Activated CD4-positive, alpha-beta memory T cell treated with anti-CD3 and anti-CD28 coated beads for 36 hours (primary cell): Measurements from ENCODE around the gene NLGN2. TPM values are rescaled to one million over a fixed set of nuclear protein-coding genes. Genes with fewer than 3 reads are reported as not detected.

Experiments
- CTCF ChIA-PET: fragments of 350-600 bp; sonication (Branson Sonifier 250); formaldehyde crosslinking; loops from one replicate; lab custom pipeline; 2021; ENCODE audit warnings: antibody characterized with exemption, inconsistent platforms; lab: Charles Lee
- POLR2A ChIA-PET: fragments of 350-600 bp; sonication (Branson Sonifier 250); formaldehyde crosslinking; loops from one replicate; lab custom pipeline; 2021; ENCODE audit warnings: antibody characterized with exemption; lab: Charles Lee
- DNase-seq: peaks from one replicate; pipeline ENCODE4 v3.0.0-alpha.2; 2020
- H3K27ac Mint-ChIP-seq: one replicate; pipeline ENCODE4 v1.8.0; 2021; ENCODE audit warnings: mixed read lengths
- H3K27me3 Mint-ChIP-seq: one replicate; pipeline ENCODE4 v1.8.0; 2021; ENCODE audit warnings: mixed read lengths
- H3K36me3 Mint-ChIP-seq: one replicate; pipeline ENCODE4 v1.8.0; 2021; ENCODE audit warnings: mixed read lengths
- H3K4me1 Mint-ChIP-seq: one replicate; pipeline ENCODE4 v1.8.0; 2021; ENCODE audit warnings: low read depth, mixed read lengths
- H3K4me3 Mint-ChIP-seq: one replicate; pipeline ENCODE4 v1.8.0; 2021; ENCODE audit warnings: mild to moderate bottlenecking, mixed read lengths
- H3K9me3 Mint-ChIP-seq: one replicate; pipeline ENCODE4 v1.8.0; 2021; ENCODE audit warnings: mixed read lengths
- intact Hi-C: fragments of 100-400 bp; cut with micrococcal nuclease; formaldehyde crosslinking; loops from one replicate; pipeline ENCODE4 v1.15.1; 2023
- total RNA-seq, 2 experiments: library from RNA; stranded (reverse); gene quantifications; one replicate each; pipeline ENCODE4 v1.2.3, GENCODE V29; 2021

NLGN2 gene
- total RNA-seq, 2 experiments from 2014 or later, result 9.0 to 9.9 TPM

DNA sequence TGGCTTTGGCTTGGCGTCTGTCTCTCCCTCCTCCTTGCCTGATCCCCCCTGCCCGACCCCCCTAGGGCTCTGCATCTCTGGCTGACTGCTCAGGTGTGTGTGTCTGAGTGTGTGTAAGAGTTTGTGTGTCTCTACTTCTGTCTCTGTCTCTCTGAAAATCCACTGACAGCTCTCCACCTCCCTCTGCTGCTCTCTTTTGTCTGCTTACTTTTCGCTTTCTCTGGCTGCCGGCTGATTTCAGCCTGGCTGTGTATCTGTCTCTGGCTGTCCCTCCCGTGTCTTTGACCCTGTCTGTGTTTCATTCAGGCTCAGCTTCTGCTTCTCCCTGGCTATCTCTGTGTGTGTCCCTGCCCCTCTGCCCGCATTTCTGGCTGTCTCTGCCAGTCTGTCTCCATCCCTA is 8.7 kb downstream of the NLGN2 start:
- intact Hi-C loops, result no loop called here
- POLR2A ChIA-PET, result no interaction called here
- H3K27ac Mint-ChIP-seq, result no peak overlapping the region
- H3K4me1 Mint-ChIP-seq, result no peaks in the 10 kb centered on the region
- no peaks in the 10 kb centered on the region for H3K9me3 Mint-ChIP-seq
- H3K4me3 Mint-ChIP-seq, result no peak overlapping the region
- no peaks in the 10 kb centered on the region for H3K27me3 Mint-ChIP-seq
- CTCF ChIA-PET, result no interaction called here
- no peaks in the 10 kb centered on the region for H3K36me3 Mint-ChIP-seq
- no peak for DNase-seq

DNA sequence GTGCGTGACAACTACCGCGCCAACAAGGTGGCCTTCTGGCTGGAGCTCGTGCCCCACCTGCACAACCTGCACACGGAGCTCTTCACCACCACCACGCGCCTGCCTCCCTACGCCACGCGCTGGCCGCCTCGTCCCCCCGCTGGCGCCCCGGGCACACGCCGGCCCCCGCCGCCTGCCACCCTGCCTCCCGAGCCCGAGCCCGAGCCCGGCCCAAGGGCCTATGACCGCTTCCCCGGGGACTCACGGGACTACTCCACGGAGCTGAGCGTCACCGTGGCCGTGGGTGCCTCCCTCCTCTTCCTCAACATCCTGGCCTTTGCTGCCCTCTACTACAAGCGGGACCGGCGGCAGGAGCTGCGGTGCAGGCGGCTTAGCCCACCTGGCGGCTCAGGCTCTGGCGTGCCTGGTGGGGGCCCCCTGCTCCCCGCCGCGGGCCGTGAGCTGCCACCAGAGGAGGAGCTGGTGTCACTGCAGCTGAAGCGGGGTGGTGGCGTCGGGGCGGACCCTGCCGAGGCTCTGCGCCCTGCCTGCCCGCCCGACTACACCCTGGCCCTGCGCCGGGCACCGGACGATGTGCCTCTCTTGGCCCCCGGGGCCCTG is 9.5 kb downstream of the NLGN2 start:
- intact Hi-C loops, result no loop called here
- ChIA-PET CTCF (interaction anchor here (0.8 kb wide), 1 partner anchor 121 kb away, joined by 3 read pairs; no protein-coding TSS in a partner anchor), POLR2A (no interaction called here)
- H3K9me3 Mint-ChIP-seq, result no peaks in the 10 kb centered on the region
- no peak overlapping the region for H3K4me3 Mint-ChIP-seq
- DNase-seq, result no peak
- H3K27me3 Mint-ChIP-seq, result no peaks in the 10 kb centered on the region
- H3K36me3 Mint-ChIP-seq, result no peaks in the 10 kb centered on the region
- H3K4me1 Mint-ChIP-seq, result no peaks in the 10 kb centered on the region
- no peak overlapping the region for H3K27ac Mint-ChIP-seq

DNA sequence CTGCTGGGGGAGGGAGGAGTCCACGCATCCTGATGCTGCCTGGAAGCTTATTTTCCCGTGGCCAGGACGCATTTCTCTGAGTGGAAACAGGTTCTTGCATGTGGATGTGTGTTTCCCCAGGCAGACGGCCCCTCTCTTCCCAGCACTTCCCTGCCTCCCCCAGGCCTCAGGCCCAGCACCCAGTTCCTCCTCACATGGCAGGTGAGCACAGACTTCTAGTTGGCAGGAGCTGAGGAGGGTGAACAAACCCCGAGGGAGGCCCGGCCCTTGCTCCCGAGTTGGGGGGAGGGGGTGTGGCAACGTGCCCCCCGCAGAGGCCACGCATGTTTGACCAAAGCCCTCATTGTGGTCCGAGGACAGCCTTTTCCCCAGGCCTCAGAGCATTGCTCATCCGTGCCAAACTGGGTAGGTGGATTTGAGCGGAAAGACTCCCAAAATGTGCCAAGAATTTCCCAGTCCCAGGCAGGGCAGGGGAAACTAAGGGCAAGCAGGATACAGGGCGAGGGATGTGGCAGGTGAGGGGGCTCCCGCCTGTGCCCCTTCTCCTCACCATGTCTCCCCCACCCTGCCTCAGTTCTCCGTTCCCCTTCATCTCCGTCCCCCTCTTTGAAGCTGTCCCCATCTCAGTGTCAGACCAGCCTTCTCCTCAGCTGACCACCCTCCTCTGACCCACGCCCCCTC is 11.0 kb downstream of the NLGN2 start:
- Mint-ChIP-seq H3K4me3 (no peak overlapping the region), H3K4me1 (no peaks in the 10 kb centered on the region), H3K27ac (no peak overlapping the region), H3K36me3 (no peaks in the 10 kb centered on the region), H3K27me3 (no peaks in the 10 kb centered on the region), H3K9me3 (no peaks in the 10 kb centered on the region)
- intact Hi-C loops, result no loop called here
- no peak for DNase-seq
- ChIA-PET POLR2A (no interaction called here), CTCF (no interaction called here)

DNA sequence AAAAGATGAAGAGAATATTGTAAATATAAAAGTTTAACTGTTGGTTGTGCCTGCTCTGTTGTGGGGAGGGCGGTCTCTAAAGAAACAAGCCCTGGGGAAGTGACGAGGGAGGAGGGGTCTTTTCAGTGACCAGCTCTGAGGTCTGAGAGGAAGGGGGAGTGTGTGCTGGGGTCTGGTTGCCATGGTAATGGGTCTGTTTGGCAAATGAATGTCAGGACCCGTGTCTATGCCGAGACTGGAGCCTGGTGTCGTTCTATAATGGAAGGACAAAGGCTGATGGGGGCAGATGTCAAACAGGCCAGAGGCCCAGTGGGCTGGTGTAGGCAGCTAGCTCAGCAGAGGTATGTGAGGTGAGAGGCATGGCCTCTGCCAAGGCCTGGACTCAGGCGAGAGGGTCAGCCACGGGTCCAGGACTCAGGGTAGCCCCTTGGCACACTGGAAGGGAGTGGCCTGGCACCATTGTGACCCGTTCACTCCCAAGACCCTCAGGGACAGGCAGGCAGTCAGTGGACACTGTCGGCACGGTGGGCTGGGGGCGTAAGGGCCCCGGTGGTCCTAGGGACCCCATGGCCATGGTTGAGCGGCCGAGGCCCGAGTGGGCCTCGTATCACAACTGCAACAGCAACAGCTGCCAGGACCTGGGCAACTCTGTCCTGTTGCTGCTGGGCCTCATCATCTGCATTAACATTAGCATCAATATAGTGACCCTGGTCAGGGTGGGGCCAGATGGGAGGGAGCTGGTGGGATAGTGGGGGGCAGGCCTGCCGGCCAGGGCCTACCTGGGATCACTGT is 12.4 kb downstream of the NLGN2 start, which contains the start of gene SPEM1:
TSS of gene SPEM1 (plus strand) at position 506 of the 792 bp plus-strand sequence. CDS start at position 567, 61 bp downstream.
- intact Hi-C loops, result no loop called here
- Mint-ChIP-seq H3K4me3 (no peak within 1 kb of the TSS), H3K27me3 (no peaks in the 10 kb centered on the region), H3K27ac (no peak within 1 kb of the TSS), H3K36me3 (no peaks in the 10 kb centered on the region), H3K9me3 (no peaks in the 10 kb centered on the region), H3K4me1 (no peaks in the 10 kb centered on the region)
- DNase-seq, result no peak
- CTCF ChIA-PET, result interaction anchor here (1.3 kb wide), 1 partner anchor 64 kb away, joined by 4 read pairs; no protein-coding TSS in a partner anchor
- POLR2A ChIA-PET, result no interaction called here

DNA sequence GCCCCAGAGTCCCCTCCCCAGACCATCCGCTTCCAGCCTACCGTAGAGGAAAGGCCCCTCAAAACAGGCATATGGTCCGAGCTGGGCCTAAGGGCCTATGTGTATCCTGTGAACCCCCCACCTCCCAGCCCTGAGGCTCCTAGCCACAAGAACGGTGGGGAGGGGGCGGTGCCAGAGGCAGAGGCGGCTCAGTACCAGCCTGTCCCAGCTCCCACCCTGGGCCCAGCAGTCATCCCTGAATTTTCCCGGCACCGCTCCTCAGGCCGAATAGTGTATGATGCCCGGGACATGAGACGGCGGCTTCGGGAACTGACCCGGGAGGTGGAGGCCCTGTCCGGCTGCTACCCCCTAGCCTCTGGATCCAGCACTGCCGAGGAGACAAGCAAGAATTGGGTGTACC is 13.5 kb downstream of the NLGN2 start:
- no peaks in the 10 kb centered on the region for H3K36me3 Mint-ChIP-seq
- H3K4me3 Mint-ChIP-seq, result no peak overlapping the region
- intact Hi-C loops, result no loop called here
- POLR2A ChIA-PET, result no interaction called here
- no peaks in the 10 kb centered on the region for H3K4me1 Mint-ChIP-seq
- DNase-seq, result no peak
- peaks cover 2% of the 10 kb centered on the region for H3K27me3 Mint-ChIP-seq
- CTCF ChIA-PET, result interaction anchor here (1.3 kb wide), 1 partner anchor 65 kb away, joined by 4 read pairs; no protein-coding TSS in a partner anchor
- no peaks in the 10 kb centered on the region for H3K9me3 Mint-ChIP-seq
- no peak overlapping the region for H3K27ac Mint-ChIP-seq

DNA sequence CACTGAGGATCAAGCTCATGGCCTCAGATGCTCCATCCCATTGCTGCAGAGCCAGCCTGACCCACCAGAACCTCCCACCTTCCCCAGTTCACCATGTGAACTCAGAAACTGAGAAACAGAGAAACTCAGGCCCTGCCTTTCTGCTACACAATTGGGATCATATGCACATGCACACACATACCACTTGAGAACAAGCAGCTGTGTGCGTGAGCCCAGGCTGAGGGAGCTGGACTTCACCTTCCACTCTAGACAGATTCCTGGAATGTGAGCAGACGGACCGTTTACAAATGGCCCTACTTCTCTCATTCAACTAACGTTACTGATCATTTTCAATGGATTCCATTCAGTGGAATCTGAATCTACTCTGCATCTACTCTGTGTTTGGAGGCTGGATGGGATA is 16.0 kb downstream of the NLGN2 start:
- intact Hi-C loops, result no loop called here
- no peak for DNase-seq
- POLR2A ChIA-PET, result no interaction called here
- Mint-ChIP-seq H3K27me3 (peaks cover 2% of the 10 kb centered on the region), H3K27ac (no peak overlapping the region), H3K9me3 (no peaks in the 10 kb centered on the region), H3K4me1 (no peaks in the 10 kb centered on the region), H3K36me3 (no peaks in the 10 kb centered on the region), H3K4me3 (no peak overlapping the region)
- CTCF ChIA-PET, result no interaction called here

DNA sequence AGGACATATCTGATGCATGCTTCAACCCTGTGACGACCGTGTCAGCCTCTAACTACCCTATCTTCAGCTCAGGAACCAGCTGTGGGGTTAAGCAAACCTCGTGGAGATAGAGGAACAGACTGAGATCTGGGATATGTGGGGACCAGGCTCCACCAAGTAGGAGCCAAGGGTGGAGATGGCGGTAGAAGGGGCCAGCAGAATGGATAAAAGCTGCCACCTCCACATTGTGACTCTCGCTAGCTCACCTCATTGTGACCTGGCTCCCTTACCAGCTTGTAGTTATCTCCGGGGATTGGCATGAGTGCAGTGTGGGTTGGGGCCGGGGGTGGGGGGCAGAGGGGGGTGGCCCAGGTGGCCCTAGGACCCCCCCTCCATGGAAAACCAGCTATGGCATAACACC is 17.7 kb downstream of the NLGN2 start, which contains the start of gene SPEM2:
TSS of gene SPEM2 (plus strand) at position 301 of the 400 bp plus-strand sequence. CDS start at position 374, 73 bp downstream.
- H3K27me3 Mint-ChIP-seq, result peaks cover 2% of the 10 kb centered on the region
- ChIA-PET CTCF (interaction anchor here (1.5 kb wide), 2 partner anchors 12 to 69 kb away, joined by 4 read pairs; no protein-coding TSS in a partner anchor), POLR2A (no interaction called here)
- no peak for DNase-seq
- H3K4me3 Mint-ChIP-seq, result no peak within 1 kb of the TSS
- no peaks in the 10 kb centered on the region for H3K4me1 Mint-ChIP-seq
- intact Hi-C loops, result no loop called here
- H3K9me3 Mint-ChIP-seq, result no peaks in the 10 kb centered on the region
- H3K36me3 Mint-ChIP-seq, result no peaks in the 10 kb centered on the region
- H3K27ac Mint-ChIP-seq, result no peak within 1 kb of the TSS

DNA sequence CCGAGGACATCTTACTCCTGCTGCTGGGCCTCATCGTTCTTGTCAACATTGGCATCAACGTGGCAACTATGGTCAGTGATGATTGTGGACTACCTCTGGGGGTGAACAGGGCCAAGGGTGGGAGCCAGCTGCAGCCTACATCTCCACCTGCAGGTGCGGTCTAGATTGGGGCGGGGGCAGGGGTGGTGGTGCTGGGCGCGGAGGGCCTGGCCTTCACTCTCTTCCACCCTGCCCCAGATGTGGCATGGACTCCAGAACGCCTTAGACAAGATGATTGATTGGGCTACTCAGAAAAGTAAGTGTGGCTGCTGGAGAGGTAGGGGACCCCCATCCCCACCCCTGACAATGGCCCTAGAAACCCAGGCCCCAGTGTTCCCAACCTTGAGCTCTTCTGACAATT is 18.1 kb downstream of the NLGN2 start:
- CTCF ChIA-PET, result interaction anchor here (1.5 kb wide), 2 partner anchors 11 to 69 kb away, joined by 4 read pairs; no protein-coding TSS in a partner anchor
- Mint-ChIP-seq H3K9me3 (no peaks in the 10 kb centered on the region), H3K36me3 (no peaks in the 10 kb centered on the region), H3K27ac (no peak overlapping the region), H3K27me3 (peaks cover 2% of the 10 kb centered on the region), H3K4me3 (no peak overlapping the region), H3K4me1 (no peaks in the 10 kb centered on the region)
- intact Hi-C loops, result no loop called here
- DNase-seq, result no peak
- POLR2A ChIA-PET, result no interaction called here

DNA sequence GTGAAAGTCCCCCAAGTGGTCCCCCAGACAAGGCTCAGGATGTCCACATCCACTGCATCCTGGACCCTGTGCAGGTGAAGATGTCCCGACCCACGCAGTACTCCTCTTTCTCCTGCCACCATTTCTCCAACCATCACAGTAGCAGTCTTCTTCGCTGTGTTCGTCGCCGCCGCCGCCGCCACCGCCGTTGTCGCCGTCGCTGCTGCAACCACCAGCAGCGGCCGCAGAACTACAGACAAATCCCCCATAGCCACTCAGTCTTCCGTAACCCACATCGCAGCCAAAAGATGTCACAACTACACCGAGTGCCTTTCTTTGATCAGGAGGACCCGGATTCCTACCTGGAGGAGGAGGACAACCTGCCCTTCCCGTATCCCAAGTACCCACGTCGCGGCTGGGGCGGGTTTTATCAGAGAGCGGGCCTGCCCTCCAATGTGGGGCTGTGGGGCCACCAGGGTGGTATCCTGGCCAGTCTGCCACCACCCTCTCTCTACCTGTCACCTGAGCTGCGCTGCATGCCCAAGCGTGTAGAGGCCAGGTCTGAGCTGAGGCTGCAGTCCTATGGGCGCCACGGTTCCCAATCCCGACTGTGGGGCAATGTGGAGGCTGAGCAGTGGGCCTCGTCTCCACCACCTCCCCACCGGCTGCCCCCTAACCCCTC is 18.7 kb downstream of the NLGN2 start:
- Mint-ChIP-seq H3K4me1 (no peaks in the 10 kb centered on the region), H3K27me3 (peaks cover 2% of the 10 kb centered on the region), H3K36me3 (no peaks in the 10 kb centered on the region), H3K4me3 (no peak overlapping the region), H3K27ac (no peak overlapping the region), H3K9me3 (no peaks in the 10 kb centered on the region)
- ChIA-PET POLR2A (no interaction called here), CTCF (no interaction called here)
- DNase-seq, result no peak
- intact Hi-C loops, result no loop called here

DNA sequence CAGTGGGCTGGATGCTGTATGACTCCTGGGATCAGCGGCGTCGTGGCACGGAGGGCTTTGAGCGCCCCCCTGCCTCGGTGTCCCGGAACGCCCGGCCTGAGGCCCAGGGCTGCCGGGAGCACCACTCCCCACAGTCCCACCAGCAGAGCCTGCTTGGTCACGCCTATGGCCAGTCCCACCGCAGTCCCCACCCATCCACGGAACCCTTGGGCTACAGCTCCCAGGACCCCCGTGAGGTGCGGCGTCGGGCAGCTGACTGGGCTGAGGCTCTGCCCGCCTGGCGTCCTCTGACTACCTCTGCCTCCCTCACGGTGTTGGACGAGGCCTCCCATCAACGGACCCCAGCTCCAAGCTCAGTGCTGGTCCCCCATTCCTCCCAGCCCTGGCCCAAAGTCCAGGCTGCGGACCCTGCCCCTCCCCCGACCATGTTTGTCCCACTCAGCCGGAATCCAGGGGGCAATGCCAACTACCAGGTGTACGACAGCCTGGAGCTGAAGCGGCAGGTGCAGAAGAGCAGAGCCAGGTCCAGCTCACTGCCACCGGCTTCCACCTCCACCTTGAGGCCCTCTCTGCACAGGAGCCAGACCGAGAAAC is 19.3 kb downstream of the NLGN2 start:
- intact Hi-C loops, result no loop called here
- no peak overlapping the region for H3K4me3 Mint-ChIP-seq
- no peaks in the 10 kb centered on the region for H3K9me3 Mint-ChIP-seq
- POLR2A ChIA-PET, result no interaction called here
- CTCF ChIA-PET, result no interaction called here
- H3K4me1 Mint-ChIP-seq, result no peaks in the 10 kb centered on the region
- no peaks in the 10 kb centered on the region for H3K36me3 Mint-ChIP-seq
- H3K27ac Mint-ChIP-seq, result no peak overlapping the region
- peaks cover 2% of the 10 kb centered on the region for H3K27me3 Mint-ChIP-seq
- DNase-seq, result no peak

DNA sequence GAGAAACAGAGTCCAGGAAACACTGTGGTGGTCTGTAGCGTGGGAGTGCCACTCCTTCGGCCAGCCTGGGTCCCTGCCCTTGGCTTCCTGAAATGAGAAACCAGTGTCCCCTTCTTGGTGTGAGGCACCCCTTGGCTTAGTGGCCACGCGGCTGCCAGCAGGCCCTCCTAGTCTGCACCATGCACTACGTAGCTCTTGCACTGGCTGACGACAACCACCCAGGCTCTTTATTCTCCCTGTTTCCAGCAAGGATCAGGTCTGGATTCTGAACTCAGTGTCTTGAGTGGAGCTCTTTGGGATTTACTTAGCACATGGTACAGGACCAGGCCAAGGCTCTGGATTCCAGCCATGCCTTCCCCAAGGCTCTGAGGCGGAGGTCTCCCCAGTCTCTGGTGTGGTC is 19.9 kb downstream of the NLGN2 start:
- CTCF ChIA-PET, result no interaction called here

More for the DNA sequence above, 19.9 kb downstream of the NLGN2 start:
- Mint-ChIP-seq H3K4me3 (no peak overlapping the region), H3K27me3 (peaks cover 2% of the 10 kb centered on the region), H3K36me3 (no peaks in the 10 kb centered on the region), H3K27ac (no peak overlapping the region), H3K9me3 (no peaks in the 10 kb centered on the region), H3K4me1 (no peaks in the 10 kb centered on the region)
- DNase-seq, result no peak
- intact Hi-C loops, result no loop called here
- POLR2A ChIA-PET, result no interaction called here
